Measurements from ENCODE around the gene ADAP2.

Gene ADAP2

GRCh38 chr17:30921544-30922196, at the start of gene ADAP2:
ADAP2 (plus strand) TSS chr17:30921945; CDS start chr17:30922015, 70 bp downstream.
- no peak for DNase-seq (ENCODE audit: low read depth)
- no peak within 1 kb of the TSS; the same call in 1 of the 2 replicates for H3K4me3 ChIP-seq (ENCODE audit: low read length)
- TF ChIP-seq, protein P1, sequence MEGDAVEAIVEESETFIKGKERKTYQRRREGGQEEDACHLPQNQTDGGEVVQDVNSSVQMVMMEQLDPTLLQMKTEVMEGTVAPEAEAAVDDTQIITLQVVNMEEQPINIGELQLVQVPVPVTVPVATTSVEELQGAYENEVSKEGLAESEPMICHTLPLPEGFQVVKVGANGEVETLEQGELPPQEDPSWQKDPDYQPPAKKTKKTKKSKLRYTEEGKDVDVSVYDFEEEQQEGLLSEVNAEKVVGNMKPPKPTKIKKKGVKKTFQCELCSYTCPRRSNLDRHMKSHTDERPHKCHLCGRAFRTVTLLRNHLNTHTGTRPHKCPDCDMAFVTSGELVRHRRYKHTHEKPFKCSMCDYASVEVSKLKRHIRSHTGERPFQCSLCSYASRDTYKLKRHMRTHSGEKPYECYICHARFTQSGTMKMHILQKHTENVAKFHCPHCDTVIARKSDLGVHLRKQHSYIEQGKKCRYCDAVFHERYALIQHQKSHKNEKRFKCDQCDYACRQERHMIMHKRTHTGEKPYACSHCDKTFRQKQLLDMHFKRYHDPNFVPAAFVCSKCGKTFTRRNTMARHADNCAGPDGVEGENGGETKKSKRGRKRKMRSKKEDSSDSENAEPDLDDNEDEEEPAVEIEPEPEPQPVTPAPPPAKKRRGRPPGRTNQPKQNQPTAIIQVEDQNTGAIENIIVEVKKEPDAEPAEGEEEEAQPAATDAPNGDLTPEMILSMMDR (conservative IDR thresholded peaks at IDR 0.05; ENCODE audit: low read length): no peak

- TF ChIP-seq, protein P1 (conservative IDR thresholded peaks at IDR 0.05; ENCODE audit: low read length): no peak
- DNase-seq (ENCODE audit: low read depth): no peak
- no peak overlapping the region for H3K4me3 ChIP-seq (ENCODE audit: low read length)
These were observed 35.6 kb upstream of the ADAP2 start for GRCh38 chr17:30886187-30886586.

GRCh38 chr17:30894236-30894635, 27.5 kb upstream of the ADAP2 start:
- no peak for DNase-seq (ENCODE audit: low read depth)
- TF ChIP-seq, protein P1 (conservative IDR thresholded peaks at IDR 0.05; ENCODE audit: low read length): no peak
- no peak overlapping the region for H3K4me3 ChIP-seq (ENCODE audit: low read length)

- no peak overlapping the region for H3K4me3 ChIP-seq (ENCODE audit: low read length)
- no peak for DNase-seq (ENCODE audit: low read depth)
- TF ChIP-seq, protein P1 (conservative IDR thresholded peaks at IDR 0.05; ENCODE audit: low read length): no peak
These were observed 24.4 kb upstream of the ADAP2 start for GRCh38 chr17:30897311-30897710.

GRCh38 chr17:30905742-30906100, 16.0 kb upstream of the ADAP2 start:
- peak overlapping the region; percentile 92 for H3K4me3 ChIP-seq (ENCODE audit: low read length)
- DNase-seq (ENCODE audit: low read depth): no peak
- TF ChIP-seq, protein P1 (conservative IDR thresholded peaks at IDR 0.05; ENCODE audit: low read length): no peak

- TF ChIP-seq, protein P1 (conservative IDR thresholded peaks at IDR 0.05; ENCODE audit: low read length): no peak
These were observed 15.4 kb upstream of the ADAP2 start, which contains the start of gene TEFM for GRCh38 chr17:30906101-30906911. TEFM (minus strand) TSS chr17:30906238; CDS start chr17:30906198, 40 bp downstream.

More at GRCh38 chr17:30906101-30906911, 15.4 kb upstream of the ADAP2 start, which contains the start of gene TEFM:
- peak within 1 kb of the TSS; percentile 92 for H3K4me3 ChIP-seq (ENCODE audit: low read length)
- peak; percentile 90 for DNase-seq (ENCODE audit: low read depth)
